Upper lobe of right lung (tissue), 1 donor: Measurements from ENCODE around the gene SLC44A3. TPM values are rescaled to one million over a fixed set of nuclear protein-coding genes. Genes with fewer than 3 reads are reported as not detected.

Source experiments
- ATAC-seq: fragments of 200-7000 bp; cut with Tn5 transposase; one replicate; pipeline ENCODE4 v1.9.1; 2020; ENCODE audit warnings: mild to moderate bottlenecking, moderate library complexity
- DNase-seq: peaks from one replicate; pipeline ENCODE4 v3.0.0-alpha.2; 2020
- H3K27ac ChIP-seq: fragments of 200-600 bp; one replicate; pipeline ENCODE4 v1.8.0; 2022
- H3K27me3 ChIP-seq: fragments of 200-600 bp; one replicate; pipeline ENCODE4 v1.8.0; 2022; ENCODE audit warnings: mild to moderate bottlenecking
- H3K36me3 ChIP-seq: fragments of 200-600 bp; one replicate; pipeline ENCODE4 v1.8.0; 2022
- H3K4me1 ChIP-seq: fragments of 200-600 bp; one replicate; pipeline ENCODE4 v1.8.0; 2022
- H3K4me3 ChIP-seq: fragments of 200-600 bp; one replicate; pipeline ENCODE4 v1.8.0; 2022; ENCODE audit warnings: mild to moderate bottlenecking
- H3K9me3 ChIP-seq: fragments of 200-600 bp; one replicate; pipeline ENCODE4 v1.8.0; 2022
- CTCF ChIP-seq: fragments of 200-600 bp; IDR thresholded peaks from one replicate; pipeline ENCODE4 v1.8.0; 2022; ENCODE audit warnings: antibody characterized with exemption
- intact Hi-C: fragments of 100-400 bp; cut with DNase I; formaldehyde crosslinking; loops from one replicate; pipeline ENCODE4 v1.11.0; 2022
- total RNA-seq: library from RNA; stranded (reverse); fragmentation: NEBNext Ultra II Directional; extraction: Animal tissue kit (Norgen Biotek cat#: 25700); gene quantifications from one replicate; pipeline ENCODE4 v1.2.1, GENCODE V29; 2021
- donor health status: DM: no; HTN: yes; CAD: no; lungs with severe emphysema.

The SLC44A3 gene
- total RNA-seq, 1 donor from 2014 or later = 31.6 TPM

DNA sequence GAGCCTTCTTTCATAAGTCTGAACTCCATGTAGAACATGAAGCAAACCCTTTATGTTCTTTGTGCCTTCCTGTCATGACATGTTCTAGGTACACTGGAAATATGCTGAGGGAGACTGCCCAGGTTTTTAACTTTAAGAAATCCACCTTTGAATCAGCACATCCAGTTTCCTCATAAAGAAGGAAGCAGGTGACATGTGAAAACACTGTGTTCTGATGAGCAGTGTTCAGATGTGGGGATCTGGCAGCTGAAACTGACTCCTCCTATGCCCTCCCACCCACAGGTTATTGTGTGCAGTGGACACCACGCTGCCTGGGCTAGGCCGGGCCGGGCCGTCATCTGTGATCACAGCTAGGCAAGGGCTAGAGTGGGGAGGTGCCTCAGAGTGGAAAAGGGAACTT lies 55.6 kb downstream of the SLC44A3 start:
- intact Hi-C loops = no loop called here
- DNase-seq (no peak), ATAC-seq (no peak)
- H3K36me3 ChIP-seq = no peaks in the 10 kb centered on the region
- no peak overlapping the region for H3K27ac ChIP-seq
- no peaks in the 10 kb centered on the region for H3K27me3 ChIP-seq
- no peaks in the 10 kb centered on the region for H3K4me1 ChIP-seq
- TF ChIP-seq CTCF = no peak
- no peak overlapping the region for H3K4me3 ChIP-seq
- no peaks in the 10 kb centered on the region for H3K9me3 ChIP-seq

GRCh38 chr1:94876362-94876761 lies 56.2 kb downstream of the SLC44A3 start:
- H3K9me3 ChIP-seq = no peaks in the 10 kb centered on the region
- H3K36me3 ChIP-seq = no peaks in the 10 kb centered on the region
- DNase-seq (no peak), ATAC-seq (no peak)
- no peak overlapping the region for H3K4me3 ChIP-seq
- no peak overlapping the region for H3K27ac ChIP-seq
- H3K4me1 ChIP-seq = no peaks in the 10 kb centered on the region
- intact Hi-C loops = no loop called here
- no peak for TF ChIP-seq CTCF
- no peaks in the 10 kb centered on the region for H3K27me3 ChIP-seq

DNA sequence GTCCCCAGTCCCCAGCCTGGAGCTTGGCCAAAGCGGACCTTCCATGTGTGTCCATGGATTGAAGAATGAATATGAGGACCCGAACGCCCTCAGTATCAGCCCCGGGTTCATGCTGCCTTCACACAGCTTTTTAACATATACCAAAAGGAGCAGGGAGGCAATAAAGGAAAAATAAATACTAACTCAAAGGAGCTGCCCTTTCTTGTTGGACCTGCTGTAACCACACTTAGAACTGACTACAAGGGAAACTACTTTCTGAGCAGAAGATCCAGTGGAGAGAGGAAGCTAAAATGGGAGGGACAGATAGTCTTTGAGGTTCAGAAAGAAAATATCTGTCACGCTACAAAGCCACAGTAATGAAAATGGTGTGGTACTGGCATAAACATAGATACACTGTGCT lies 58.2 kb downstream of the SLC44A3 start:
- H3K9me3 ChIP-seq = no peaks in the 10 kb centered on the region
- no peaks in the 10 kb centered on the region for H3K27me3 ChIP-seq
- no peak overlapping the region for H3K27ac ChIP-seq
- DNase-seq (no peak), ATAC-seq (no peak)
- intact Hi-C loops = no loop called here
- peaks cover 2% of the 10 kb centered on the region for H3K4me1 ChIP-seq
- TF ChIP-seq CTCF = no peak
- no peak overlapping the region for H3K4me3 ChIP-seq
- H3K36me3 ChIP-seq = no peaks in the 10 kb centered on the region

DNA sequence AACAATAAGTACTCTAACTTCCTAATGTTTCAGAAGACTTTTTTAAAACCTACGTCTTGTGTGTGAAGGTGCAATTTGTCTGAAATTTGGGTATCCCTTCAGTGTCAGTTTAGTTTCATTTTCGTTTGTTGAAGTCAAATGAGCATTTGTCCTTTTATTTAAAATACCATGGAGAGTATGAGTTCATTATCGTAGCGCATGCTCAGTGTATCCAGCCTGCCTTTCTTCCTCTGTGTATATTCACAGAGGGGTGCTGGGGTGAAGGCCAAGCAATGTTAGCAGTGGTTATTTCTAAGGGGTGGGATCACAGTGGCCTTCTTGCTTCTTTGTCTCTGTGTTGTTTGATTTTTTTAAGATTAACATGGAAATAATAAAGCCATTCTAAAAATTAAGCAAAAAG lies 63.5 kb downstream of the SLC44A3 start:
- DNase-seq (no peak), ATAC-seq (peak; percentile 57)
- Histone ChIP-seq H3K27me3 (no peaks in the 10 kb centered on the region), H3K27ac (peak overlapping the region; percentile 65), H3K4me3 (peak overlapping the region; percentile 5), H3K4me1 (peaks cover 18% of the 10 kb centered on the region), H3K9me3 (no peaks in the 10 kb centered on the region), H3K36me3 (no peaks in the 10 kb centered on the region)
- no peak for TF ChIP-seq CTCF
- intact Hi-C loops = no loop called here

DNA sequence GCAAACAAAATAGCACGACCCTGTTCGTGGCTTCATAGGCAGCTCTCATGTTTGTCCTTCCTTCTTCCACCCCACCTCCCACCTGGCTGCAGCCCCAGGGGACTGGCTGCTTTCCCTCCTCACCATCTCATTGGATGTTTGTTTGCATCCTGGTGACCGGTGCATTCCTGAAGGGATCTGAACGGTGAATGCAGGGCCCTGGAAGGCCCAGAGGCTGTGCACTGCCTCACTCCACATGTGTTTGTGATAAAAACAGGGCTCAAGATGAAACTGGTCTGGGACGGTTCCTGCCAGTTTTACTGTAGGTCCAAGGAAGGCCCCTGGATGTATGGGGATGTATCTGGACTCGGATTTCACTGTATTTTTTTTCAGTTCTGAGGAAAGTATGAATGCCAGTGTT lies 63.9 kb downstream of the SLC44A3 start:
- DNase-seq (no peak), ATAC-seq (peak; percentile 82)
- no peaks in the 10 kb centered on the region for H3K27me3 ChIP-seq
- intact Hi-C loops = no loop called here
- no peaks in the 10 kb centered on the region for H3K9me3 ChIP-seq
- peak overlapping the region; percentile 65 for H3K27ac ChIP-seq
- H3K36me3 ChIP-seq = no peaks in the 10 kb centered on the region
- H3K4me1 ChIP-seq = peaks cover 18% of the 10 kb centered on the region
- no peak overlapping the region for H3K4me3 ChIP-seq
- no peak for TF ChIP-seq CTCF

- no peak overlapping the region for H3K4me3 ChIP-seq
- peaks cover 18% of the 10 kb centered on the region for H3K4me1 ChIP-seq
- ATAC-seq (no peak), DNase-seq (no peak)
- intact Hi-C loops = no loop called here
- H3K36me3 ChIP-seq = no peaks in the 10 kb centered on the region
- no peaks in the 10 kb centered on the region for H3K9me3 ChIP-seq
- peak overlapping the region; percentile 65 for H3K27ac ChIP-seq
- H3K27me3 ChIP-seq = no peaks in the 10 kb centered on the region
- TF ChIP-seq CTCF = no peak
These were observed 64.3 kb downstream of the SLC44A3 start for GRCh38 chr1:94884507-94884906.
